GM10248 (cell line): Measurements from ENCODE around the gene ITM2C.

Source experiments
- CTCF ChIA-PET: fragments of 300-600 bp; sonication (Branson Sonifier 250); formaldehyde crosslinking; extraction: SDS; loops from one replicate; lab custom pipeline; 2021; ENCODE audit warnings: antibody characterized with exemption; lab: Yijun Ruan, JAX
- POLR2A ChIA-PET: fragments of 350-650 bp; sonication (Branson Sonifier 250); formaldehyde crosslinking; extraction: SDS; loops from one replicate; lab custom pipeline; 2020; ENCODE audit warnings: antibody characterized with exemption; lab: Yijun Ruan, JAX
- DNase-seq: peaks from one replicate; pipeline ENCODE4 v3.0.0; 2012; ENCODE audit errors: extremely low spot score
- TF ChIP-seq, protein P1 (sequence below): IDR thresholded peaks from 2 replicates; pipeline ENCODE4 v1.5.1; 2012; ENCODE audit warnings: mild to moderate bottlenecking, low read depth; ENCODE audit errors: extremely low read depth, missing control alignments, control extremely low read depth

ITM2C gene

DNA sequence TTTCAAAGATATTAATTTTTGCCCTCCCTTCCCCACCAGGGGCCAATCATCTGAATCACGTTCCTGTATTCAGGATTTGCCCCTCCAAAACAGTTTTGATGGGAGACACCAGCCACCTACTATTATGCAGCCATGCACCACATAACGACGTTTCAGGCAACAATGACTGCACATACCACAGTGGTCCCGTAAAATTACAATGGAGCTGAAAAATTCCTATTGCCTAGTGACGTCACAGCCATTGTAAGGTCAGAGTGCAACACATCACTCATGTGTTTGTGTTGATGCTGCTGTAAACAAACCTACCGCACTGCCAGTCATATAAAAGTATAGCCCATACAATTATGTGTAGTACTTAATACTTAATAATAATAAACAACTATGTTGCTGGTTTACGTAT, 22.6 kb downstream of the ITM2C start:
- TF ChIP-seq, protein P1, sequence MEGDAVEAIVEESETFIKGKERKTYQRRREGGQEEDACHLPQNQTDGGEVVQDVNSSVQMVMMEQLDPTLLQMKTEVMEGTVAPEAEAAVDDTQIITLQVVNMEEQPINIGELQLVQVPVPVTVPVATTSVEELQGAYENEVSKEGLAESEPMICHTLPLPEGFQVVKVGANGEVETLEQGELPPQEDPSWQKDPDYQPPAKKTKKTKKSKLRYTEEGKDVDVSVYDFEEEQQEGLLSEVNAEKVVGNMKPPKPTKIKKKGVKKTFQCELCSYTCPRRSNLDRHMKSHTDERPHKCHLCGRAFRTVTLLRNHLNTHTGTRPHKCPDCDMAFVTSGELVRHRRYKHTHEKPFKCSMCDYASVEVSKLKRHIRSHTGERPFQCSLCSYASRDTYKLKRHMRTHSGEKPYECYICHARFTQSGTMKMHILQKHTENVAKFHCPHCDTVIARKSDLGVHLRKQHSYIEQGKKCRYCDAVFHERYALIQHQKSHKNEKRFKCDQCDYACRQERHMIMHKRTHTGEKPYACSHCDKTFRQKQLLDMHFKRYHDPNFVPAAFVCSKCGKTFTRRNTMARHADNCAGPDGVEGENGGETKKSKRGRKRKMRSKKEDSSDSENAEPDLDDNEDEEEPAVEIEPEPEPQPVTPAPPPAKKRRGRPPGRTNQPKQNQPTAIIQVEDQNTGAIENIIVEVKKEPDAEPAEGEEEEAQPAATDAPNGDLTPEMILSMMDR = no peak
- POLR2A ChIA-PET = no interaction called here
- CTCF ChIA-PET = interaction anchor here (1.0 kb wide), 1 partner anchor 24 kb away, joined by 3 read pairs; no protein-coding TSS in a partner anchor
- DNase-seq = no peak

GRCh38 chr2:230888824-230889400, 24.2 kb downstream of the ITM2C start:
- TF ChIP-seq, protein P1 = no peak
- CTCF ChIA-PET = interaction anchor here (1.3 kb wide), 1 partner anchor 41 kb away, joined by 3 read pairs; no protein-coding TSS in a partner anchor
- POLR2A ChIA-PET = no interaction called here
- DNase-seq = no peak

DNA sequence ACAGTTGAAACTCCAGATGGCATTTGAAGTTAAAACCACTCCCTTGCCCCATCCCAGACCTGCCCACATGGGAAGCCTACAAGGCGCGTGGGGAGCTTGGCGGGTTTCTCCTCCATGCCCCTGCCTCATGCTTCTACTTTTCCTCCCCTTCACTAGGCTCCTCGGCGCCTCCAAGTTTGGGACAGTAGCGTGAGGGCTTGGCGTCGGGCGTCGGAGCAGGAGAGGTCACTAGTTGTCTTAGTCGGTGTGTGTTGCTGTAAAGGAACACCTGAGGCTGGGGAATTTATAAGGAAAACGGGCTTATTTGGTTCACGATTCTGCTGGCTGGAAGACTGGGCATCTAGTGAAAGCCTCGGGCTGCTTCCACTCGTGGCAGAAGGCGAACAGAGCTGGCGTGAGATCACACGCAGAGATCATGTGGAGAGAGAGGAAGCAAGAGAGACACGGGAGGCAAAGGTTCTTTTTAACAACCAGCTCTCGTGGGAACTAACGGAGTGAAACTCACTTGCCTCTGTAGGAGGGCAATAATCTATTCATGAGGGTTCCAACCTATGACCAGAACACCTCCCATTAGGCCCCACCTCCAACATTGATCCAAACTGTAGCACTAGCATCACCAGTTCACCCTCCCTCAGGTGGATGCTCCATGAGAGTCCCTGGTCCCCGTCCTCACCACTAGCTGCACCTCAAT, 25.3 kb downstream of the ITM2C start:
- TF ChIP-seq, protein P1 = no peak
- DNase-seq = no peak
- POLR2A ChIA-PET = no interaction called here
- CTCF ChIA-PET = interaction anchor here (1.3 to 5.0 kb wide), 3 partner anchors 11 to 97 kb away, joined by 3 to 28 read pairs (median 5); partner anchors contain the start of gene ITM2C

- TF ChIP-seq, protein P1 = no peak
- CTCF ChIA-PET = interaction anchor here (1.3 to 5.0 kb wide), 3 partner anchors 11 to 97 kb away, joined by 3 to 28 read pairs (median 5); partner anchors contain the start of gene ITM2C
- POLR2A ChIA-PET = no interaction called here
- no peak for DNase-seq
Measured at GRCh38 chr2:230890646-230891045, 25.9 kb downstream of the ITM2C start.

- DNase-seq = no peak
- TF ChIP-seq, protein P1 = no peak
- CTCF ChIA-PET = interaction anchor here (1.3 to 5.0 kb wide), 3 partner anchors 10 to 96 kb away, joined by 3 to 28 read pairs (median 5); partner anchors contain the start of gene ITM2C
- POLR2A ChIA-PET = no interaction called here
Measured at GRCh38 chr2:230891064-230891463, 26.3 kb downstream of the ITM2C start.

DNA sequence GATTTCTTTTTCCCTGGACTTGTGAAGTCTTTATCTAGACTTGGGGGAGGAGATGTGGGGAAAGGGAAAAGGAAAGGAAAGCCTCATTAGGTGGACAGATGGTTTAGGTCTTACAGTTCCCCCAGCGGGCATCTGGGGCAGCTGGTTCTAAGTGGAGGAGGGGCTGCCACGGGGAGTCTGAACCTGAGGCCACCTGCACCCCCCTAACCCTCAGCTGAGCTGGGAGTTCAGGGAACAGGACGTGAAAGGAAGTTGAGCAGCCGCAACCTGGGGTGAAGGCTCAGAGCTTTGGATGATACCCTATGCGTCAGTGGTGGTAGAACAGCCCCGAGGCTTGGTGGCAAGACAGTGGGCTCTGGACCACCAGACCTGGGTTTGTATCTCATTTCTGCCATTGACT, 26.8 kb downstream of the ITM2C start:
- no peak for DNase-seq
- TF ChIP-seq, protein P1 = no peak
- POLR2A ChIA-PET = no interaction called here
- CTCF ChIA-PET = interaction anchor here (1.3 to 5.0 kb wide), 3 partner anchors 10 to 67 kb away, joined by 3 to 28 read pairs (median 8); partner anchors contain the start of gene ITM2C
